ENCODE measurements around the gene SST. TPM values are rescaled to one million over a fixed set of nuclear protein-coding genes. Genes with fewer than 3 reads are reported as not detected.

The SST gene
- total RNA-seq, 1 experiment from 2014 or later, result not detected

DNA sequence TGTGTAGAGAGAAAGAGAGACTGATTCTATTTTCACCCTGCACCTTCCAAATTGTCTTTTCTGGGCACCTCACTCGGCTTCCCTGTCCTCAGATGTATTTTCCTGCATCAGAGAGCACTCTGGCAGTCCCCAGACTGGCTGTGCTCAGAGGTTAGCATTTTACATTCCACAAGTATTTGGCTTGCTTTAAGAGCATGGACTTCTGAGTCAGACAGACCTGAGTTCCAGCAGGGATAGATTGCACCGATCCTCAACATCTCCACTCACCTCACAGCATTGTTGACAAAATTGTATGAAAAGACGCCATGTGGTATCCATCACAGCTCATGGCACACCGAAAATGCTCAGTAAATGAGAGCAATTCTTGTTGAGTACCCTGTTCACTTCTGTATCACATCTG is 45.6 kb downstream of the SST start:
- H3K4me1 ChIP-seq (ENCODE audit: control insufficient read depth in 1 of 2, insufficient read depth in 2 of 2, low read length in 2 of 2), result no peaks in the 10 kb centered on the region
- intact Hi-C loops (cut with micrococcal nuclease), result loop anchor here (5.0 kb wide), 1 partner anchor 43 kb away; no protein-coding TSS in a partner anchor
- H3K4me2 ChIP-seq (ENCODE audit: low read length), result no peak overlapping the region
- no peaks in the 10 kb centered on the region for H4K20me1 ChIP-seq (ENCODE audit: insufficient read depth)
- no peaks in the 10 kb centered on the region for H3K36me3 ChIP-seq (ENCODE audit: control insufficient read depth in 1 of 2, insufficient read depth in 2 of 2, low read length in 2 of 2)
- H3K9me3 ChIP-seq (ENCODE audit: control insufficient read depth in 1 of 2, insufficient read depth in 1 of 2, low read depth in 1 of 2, low read length in 2 of 2), result no peaks in the 10 kb centered on the region
- POLR2A ChIA-PET, result no interaction called here
- no peak overlapping the region for H2AFZ ChIP-seq (ENCODE audit: low read depth, low read length, poor library complexity, severe bottlenecking)
- RAD21 ChIA-PET (ENCODE audit: low non-redundant PET in 1 of 2, low total read pairs in 2 of 2, uncharacterized antibody in 2 of 2, unreplicated experiment in 2 of 2), result no interaction called here
- CTCF ChIA-PET, result no interaction called here
- no peak for DNase-seq (ENCODE audit: low read depth, low spot score)
- no peak overlapping the region for H3K27ac ChIP-seq (ENCODE audit: low read depth, low read length)
- ATAC-seq, result no peak
- TF ChIP-seq POLR2A (IDR thresholded peaks at IDR 0.05; ENCODE audit: borderline replicate concordance, extremely low read depth, insufficient read depth, insufficient read length) (no peak), YY1 (IDR thresholded peaks at IDR 0.05; ENCODE audit: extremely low read depth, insufficient replicate concordance, low read depth, low read length) (no peak), SP1 (IDR thresholded peaks at IDR 0.05; ENCODE audit: low read depth) (no peak), RAD21 (IDR thresholded peaks at IDR 0.05; ENCODE audit: low read depth) (no peak), ZNF274 (IDR thresholded peaks at IDR 0.05; ENCODE audit: low read depth, low read length) (no peak), SIN3A (IDR thresholded peaks at IDR 0.05; ENCODE audit: low read depth) (no peak), JUND (IDR thresholded peaks at IDR 0.05) (no peak), EGR1 (IDR thresholded peaks at IDR 0.05; ENCODE audit: low read depth) (no peak), ZFX (IDR thresholded peaks at IDR 0.05) (no peak), TCF7L2 (IDR thresholded peaks at IDR 0.05; ENCODE audit: borderline replicate concordance, extremely low read depth, insufficient read depth, insufficient read length) (no peak), ELF1 (IDR thresholded peaks at IDR 0.05; ENCODE audit: borderline replicate concordance, low read depth) (no peak), EZH2 (IDR thresholded peaks at IDR 0.05) (no peak), CEBPB (IDR thresholded peaks at IDR 0.05; ENCODE audit: low read depth) (no peak), SRF (IDR thresholded peaks at IDR 0.05; ENCODE audit: low read depth) (no peak), CBX3 (IDR thresholded peaks at IDR 0.05; ENCODE audit: low read depth) (no peak), EZH2phosphoT487 (IDR thresholded peaks at IDR 0.05; ENCODE audit: borderline replicate concordance) (no peak), POLR2AphosphoS5 (IDR thresholded peaks at IDR 0.05; ENCODE audit: low read depth, low read length) (no peak), FOSL1 (IDR thresholded peaks at IDR 0.05; ENCODE audit: low read depth) (no peak)
- TF ChIP-seq, protein P1, sequence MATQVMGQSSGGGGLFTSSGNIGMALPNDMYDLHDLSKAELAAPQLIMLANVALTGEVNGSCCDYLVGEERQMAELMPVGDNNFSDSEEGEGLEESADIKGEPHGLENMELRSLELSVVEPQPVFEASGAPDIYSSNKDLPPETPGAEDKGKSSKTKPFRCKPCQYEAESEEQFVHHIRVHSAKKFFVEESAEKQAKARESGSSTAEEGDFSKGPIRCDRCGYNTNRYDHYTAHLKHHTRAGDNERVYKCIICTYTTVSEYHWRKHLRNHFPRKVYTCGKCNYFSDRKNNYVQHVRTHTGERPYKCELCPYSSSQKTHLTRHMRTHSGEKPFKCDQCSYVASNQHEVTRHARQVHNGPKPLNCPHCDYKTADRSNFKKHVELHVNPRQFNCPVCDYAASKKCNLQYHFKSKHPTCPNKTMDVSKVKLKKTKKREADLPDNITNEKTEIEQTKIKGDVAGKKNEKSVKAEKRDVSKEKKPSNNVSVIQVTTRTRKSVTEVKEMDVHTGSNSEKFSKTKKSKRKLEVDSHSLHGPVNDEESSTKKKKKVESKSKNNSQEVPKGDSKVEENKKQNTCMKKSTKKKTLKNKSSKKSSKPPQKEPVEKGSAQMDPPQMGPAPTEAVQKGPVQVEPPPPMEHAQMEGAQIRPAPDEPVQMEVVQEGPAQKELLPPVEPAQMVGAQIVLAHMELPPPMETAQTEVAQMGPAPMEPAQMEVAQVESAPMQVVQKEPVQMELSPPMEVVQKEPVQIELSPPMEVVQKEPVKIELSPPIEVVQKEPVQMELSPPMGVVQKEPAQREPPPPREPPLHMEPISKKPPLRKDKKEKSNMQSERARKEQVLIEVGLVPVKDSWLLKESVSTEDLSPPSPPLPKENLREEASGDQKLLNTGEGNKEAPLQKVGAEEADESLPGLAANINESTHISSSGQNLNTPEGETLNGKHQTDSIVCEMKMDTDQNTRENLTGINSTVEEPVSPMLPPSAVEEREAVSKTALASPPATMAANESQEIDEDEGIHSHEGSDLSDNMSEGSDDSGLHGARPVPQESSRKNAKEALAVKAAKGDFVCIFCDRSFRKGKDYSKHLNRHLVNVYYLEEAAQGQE (IDR thresholded peaks at IDR 0.05; ENCODE audit: low read depth), result no peak
- TF ChIP-seq, protein P2, sequence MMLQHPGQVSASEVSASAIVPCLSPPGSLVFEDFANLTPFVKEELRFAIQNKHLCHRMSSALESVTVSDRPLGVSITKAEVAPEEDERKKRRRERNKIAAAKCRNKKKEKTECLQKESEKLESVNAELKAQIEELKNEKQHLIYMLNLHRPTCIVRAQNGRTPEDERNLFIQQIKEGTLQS (IDR thresholded peaks at IDR 0.05), result no peak
- no TSS peak for BruUV-seq (replicated peaks)
- H3K9me2 ChIP-seq (ENCODE audit: insufficient read depth), result no peaks in the 10 kb centered on the region
- no peak overlapping the region for H3K9ac ChIP-seq (ENCODE audit: low read length)
- peaks cover 18% of the 10 kb centered on the region for H3K27me3 ChIP-seq (ENCODE audit: insufficient read depth, low read length)
- H3K79me2 ChIP-seq (ENCODE audit: insufficient read depth, low read length), result no peaks in the 10 kb centered on the region
- no peak overlapping the region for H3K4me3 ChIP-seq (replicated peaks in 1 of 2; ENCODE audit: low read depth in 1 of 2, low read length in 2 of 2)
